ENCODE data around the gene PDE9A. TPM values are rescaled to one million over a fixed set of nuclear protein-coding genes. Genes with fewer than 3 reads are reported as not detected.

The PDE9A gene
- total and polyA plus RNA-seq, 2 experiments from 2014 or later: not detected

DNA sequence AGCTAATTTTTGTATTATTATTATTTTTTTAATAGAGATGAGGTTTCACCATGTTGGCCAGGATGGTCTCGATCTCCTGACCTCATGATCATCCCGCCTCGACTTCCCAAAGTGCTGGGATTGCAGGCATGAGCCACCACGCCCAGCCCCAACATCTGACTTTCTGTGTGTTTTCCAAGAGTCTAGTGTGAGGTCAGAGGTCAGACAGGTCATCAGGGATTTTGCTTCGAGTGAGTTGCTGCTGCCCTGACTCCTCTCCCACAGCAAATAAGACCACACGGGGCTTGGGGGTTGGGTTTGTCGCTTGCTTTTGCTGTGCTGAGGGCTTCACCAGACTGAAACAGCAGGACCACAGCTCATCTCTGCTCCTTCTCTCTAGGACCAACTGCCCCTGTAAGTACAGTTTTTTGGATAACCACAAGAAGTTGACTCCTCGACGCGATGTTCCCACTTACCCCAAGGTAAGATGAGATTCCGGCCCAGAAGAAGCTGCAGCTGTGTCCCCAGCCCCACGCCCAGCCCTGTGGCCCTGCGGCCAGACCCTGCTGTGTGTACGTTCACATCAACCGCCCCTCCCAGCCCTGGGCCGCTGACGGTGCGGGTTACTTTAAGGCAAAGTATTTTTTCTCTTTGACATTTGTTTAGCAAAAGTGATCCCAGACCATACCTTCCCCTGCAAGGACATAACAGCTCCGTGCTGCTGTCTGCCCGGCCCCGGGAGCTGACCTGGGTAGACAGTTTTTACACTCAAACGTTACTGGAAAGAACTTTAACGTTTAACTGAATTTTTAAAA, 97.5 kb downstream of the PDE9A start:
- no peak overlapping the region for H3K4me3 ChIP-seq
- no peaks in the 10 kb centered on the region for H3K9me2 ChIP-seq (ENCODE audit: insufficient read depth)
- in situ Hi-C loops (cut with MboI): no loop called here
- H4K20me1 ChIP-seq (ENCODE audit: insufficient read depth): no peaks in the 10 kb centered on the region
- no peak overlapping the region for H3K4me2 ChIP-seq (ENCODE audit: unreplicated experiment)
- no peak overlapping the region for H3K9ac ChIP-seq
- no peaks in the 10 kb centered on the region for H3K4me1 ChIP-seq (ENCODE audit: insufficient read depth)
- WGBS, 2 experiments (ENCODE audit: low coverage in 1 of 2, low lambda C conversion rate in 2 of 2, missing lambda C conversion rate in 2 of 2): 50 to 59% methylated on average over 23 of the region's 23 CpGs
- no peak overlapping the region for H3K27ac ChIP-seq
- TF ChIP-seq EZH2 (IDR thresholded peaks at IDR 0.05; ENCODE audit: insufficient read depth, poor library complexity, severe bottlenecking) (no peak), EZH2phosphoT487 (IDR thresholded peaks at IDR 0.05; ENCODE audit: insufficient read depth, low read depth) (no peak)
- no peaks in the 10 kb centered on the region for H3K36me3 ChIP-seq (ENCODE audit: low read depth)
- H3K27me3 ChIP-seq (replicated peaks; ENCODE audit: insufficient read depth): peaks cover 15% of the 10 kb centered on the region
- H2AFZ ChIP-seq: no peak overlapping the region
- H3K79me2 ChIP-seq (ENCODE audit: insufficient read depth): no peaks in the 10 kb centered on the region
- no peak for DNase-seq
- H3F3A ChIP-seq (ENCODE audit: insufficient read depth): no peaks in the 10 kb centered on the region
- H3K9me3 ChIP-seq (ENCODE audit: low read depth): no peaks in the 10 kb centered on the region

DNA sequence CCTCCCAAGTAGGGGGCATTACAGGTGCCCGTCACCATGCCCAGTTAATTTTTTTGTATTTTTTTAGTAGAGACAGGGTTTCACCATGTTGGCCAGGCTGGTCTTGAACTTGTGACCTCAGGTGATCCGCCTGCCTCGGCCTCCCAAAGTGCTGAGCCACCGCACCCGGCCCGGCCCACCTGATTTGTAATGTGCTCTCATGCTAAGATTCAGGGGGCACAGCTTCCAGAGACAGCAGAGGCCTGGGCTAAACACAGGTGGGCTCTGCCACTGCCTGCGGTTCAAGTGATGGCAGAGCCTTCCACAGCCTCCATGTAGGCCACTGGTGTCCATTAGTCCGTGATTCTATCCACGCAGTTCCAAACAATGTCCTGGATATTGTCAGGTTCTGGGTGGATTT, 98.4 kb downstream of the PDE9A start:
- DNase-seq: no peak
- no peaks in the 10 kb centered on the region for H3F3A ChIP-seq (ENCODE audit: insufficient read depth)
- TF ChIP-seq EZH2phosphoT487 (IDR thresholded peaks at IDR 0.05; ENCODE audit: insufficient read depth, low read depth) (no peak), EZH2 (IDR thresholded peaks at IDR 0.05; ENCODE audit: insufficient read depth, poor library complexity, severe bottlenecking) (no peak)
- H3K27ac ChIP-seq: no peak overlapping the region
- H3K27me3 ChIP-seq (replicated peaks; ENCODE audit: insufficient read depth): peaks cover 15% of the 10 kb centered on the region
- in situ Hi-C loops (cut with MboI): no loop called here
- H2AFZ ChIP-seq: no peak overlapping the region
- H3K4me3 ChIP-seq: no peak overlapping the region
- no peaks in the 10 kb centered on the region for H3K4me1 ChIP-seq (ENCODE audit: insufficient read depth)
- H3K9ac ChIP-seq: no peak overlapping the region
- no peaks in the 10 kb centered on the region for H3K79me2 ChIP-seq (ENCODE audit: insufficient read depth)
- no peak overlapping the region for H3K4me2 ChIP-seq (ENCODE audit: unreplicated experiment)
- H4K20me1 ChIP-seq (ENCODE audit: insufficient read depth): no peaks in the 10 kb centered on the region
- H3K9me2 ChIP-seq (ENCODE audit: insufficient read depth): no peaks in the 10 kb centered on the region
- H3K9me3 ChIP-seq (ENCODE audit: low read depth): no peaks in the 10 kb centered on the region
- 60 to 65% methylated on average over 9 of the region's 9 CpGs for WGBS, 2 experiments (ENCODE audit: low coverage in 1 of 2, low lambda C conversion rate in 2 of 2, missing lambda C conversion rate in 2 of 2)
- no peaks in the 10 kb centered on the region for H3K36me3 ChIP-seq (ENCODE audit: low read depth)

DNA sequence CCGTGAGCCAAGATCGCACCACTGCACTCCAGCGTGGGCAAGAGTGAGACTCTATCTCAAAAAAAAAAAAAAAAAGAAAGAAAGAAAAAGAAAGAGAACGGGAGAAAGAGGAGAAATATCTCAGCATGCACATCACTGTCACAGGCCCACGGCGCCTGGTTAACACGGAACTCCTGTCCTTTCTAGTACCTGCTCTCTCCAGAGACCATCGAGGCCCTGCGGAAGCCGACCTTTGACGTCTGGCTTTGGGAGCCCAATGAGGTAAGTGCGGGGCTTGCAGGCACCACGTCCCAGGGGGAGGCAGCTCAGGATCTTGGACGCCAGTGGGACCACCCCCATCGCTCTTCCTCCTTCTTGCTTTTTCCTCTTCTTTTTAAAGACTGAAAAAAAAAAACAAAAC, 100.4 kb downstream of the PDE9A start:
- H2AFZ ChIP-seq: no peak overlapping the region
- no peak for DNase-seq
- H3F3A ChIP-seq (ENCODE audit: insufficient read depth): no peaks in the 10 kb centered on the region
- no peak for TF ChIP-seq EZH2phosphoT487 (IDR thresholded peaks at IDR 0.05; ENCODE audit: insufficient read depth, low read depth)
- TF ChIP-seq EZH2 (IDR thresholded peaks at IDR 0.05; ENCODE audit: insufficient read depth, poor library complexity, severe bottlenecking): no peak
- H3K9me3 ChIP-seq (ENCODE audit: low read depth): no peaks in the 10 kb centered on the region
- H3K27ac ChIP-seq: no peak overlapping the region
- peaks cover 14% of the 10 kb centered on the region for H3K27me3 ChIP-seq (replicated peaks; ENCODE audit: insufficient read depth)
- H3K9me2 ChIP-seq (ENCODE audit: insufficient read depth): no peaks in the 10 kb centered on the region
- in situ Hi-C loops (cut with MboI): no loop called here
- no peaks in the 10 kb centered on the region for H3K4me1 ChIP-seq (ENCODE audit: insufficient read depth)
- H4K20me1 ChIP-seq (ENCODE audit: insufficient read depth): no peaks in the 10 kb centered on the region
- WGBS, 2 experiments (ENCODE audit: low coverage in 1 of 2, low lambda C conversion rate in 2 of 2, missing lambda C conversion rate in 2 of 2): 68 to 77% methylated on average over 13 to 15 of the region's 15 CpGs
- no peaks in the 10 kb centered on the region for H3K36me3 ChIP-seq (ENCODE audit: low read depth)
- no peak overlapping the region for H3K9ac ChIP-seq
- H3K79me2 ChIP-seq (ENCODE audit: insufficient read depth): no peaks in the 10 kb centered on the region
- no peak overlapping the region for H3K4me2 ChIP-seq (ENCODE audit: unreplicated experiment)
- no peak overlapping the region for H3K4me3 ChIP-seq

DNA sequence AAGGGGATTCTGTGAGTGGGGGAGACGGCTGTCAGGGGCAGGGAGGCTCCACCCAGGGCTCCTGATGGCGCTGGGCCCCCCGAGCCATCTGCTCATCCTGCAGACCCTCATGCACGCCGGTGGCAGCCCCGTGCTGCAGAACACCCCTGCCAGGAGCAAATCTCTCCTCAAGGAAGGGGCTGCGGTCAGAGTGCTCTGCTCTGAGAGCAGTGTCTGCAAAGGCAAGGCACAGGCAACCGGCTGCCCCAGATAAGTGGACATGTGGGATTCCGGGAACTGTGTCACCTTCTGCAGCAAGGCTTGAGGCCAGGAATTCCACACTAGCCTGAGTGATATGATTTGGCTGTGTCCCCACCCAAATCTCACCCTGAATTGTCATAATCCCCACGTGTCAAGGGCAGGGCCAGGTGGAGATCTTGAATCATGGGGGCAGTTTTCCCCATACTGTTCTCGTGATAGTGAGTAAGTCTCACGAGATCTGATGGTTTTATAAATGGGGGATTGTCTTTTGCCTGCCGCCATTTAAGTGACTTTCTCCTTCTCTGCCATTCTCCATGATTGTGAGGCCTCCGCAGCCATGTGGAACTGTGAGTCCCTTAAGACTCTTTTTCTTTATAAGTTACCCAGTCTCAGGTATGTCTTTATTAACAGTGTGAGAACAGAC, 101.0 kb downstream of the PDE9A start:
- H3K4me1 ChIP-seq (ENCODE audit: insufficient read depth): no peaks in the 10 kb centered on the region
- TF ChIP-seq EZH2phosphoT487 (IDR thresholded peaks at IDR 0.05; ENCODE audit: insufficient read depth, low read depth): no peak
- no peak for TF ChIP-seq EZH2 (IDR thresholded peaks at IDR 0.05; ENCODE audit: insufficient read depth, poor library complexity, severe bottlenecking)
- H3K9me3 ChIP-seq (ENCODE audit: low read depth): no peaks in the 10 kb centered on the region
- no peak overlapping the region for H3K27ac ChIP-seq
- no peaks in the 10 kb centered on the region for H3K36me3 ChIP-seq (ENCODE audit: low read depth)
- H2AFZ ChIP-seq: no peak overlapping the region
- 42 to 50% methylated on average over 14 of the region's 14 CpGs for WGBS, 2 experiments (ENCODE audit: low coverage in 1 of 2, low lambda C conversion rate in 2 of 2, missing lambda C conversion rate in 2 of 2)
- H4K20me1 ChIP-seq (ENCODE audit: insufficient read depth): no peaks in the 10 kb centered on the region
- H3K9ac ChIP-seq: no peak overlapping the region
- H3K27me3 ChIP-seq (replicated peaks; ENCODE audit: insufficient read depth): peaks cover 11% of the 10 kb centered on the region
- no peaks in the 10 kb centered on the region for H3F3A ChIP-seq (ENCODE audit: insufficient read depth)
- no peak for DNase-seq
- H3K9me2 ChIP-seq (ENCODE audit: insufficient read depth): no peaks in the 10 kb centered on the region
- in situ Hi-C loops (cut with MboI): no loop called here
- no peaks in the 10 kb centered on the region for H3K79me2 ChIP-seq (ENCODE audit: insufficient read depth)
- no peak overlapping the region for H3K4me3 ChIP-seq
- no peak overlapping the region for H3K4me2 ChIP-seq (ENCODE audit: unreplicated experiment)
